NCI-H1436 (cell line): Measurements from ENCODE around the gene CRPPA.

Experiments used
- DNase-seq: peaks from one replicate; lab custom pipeline; 2025; lab: John Stamatoyannopoulos, UW

The CRPPA gene

DNA sequence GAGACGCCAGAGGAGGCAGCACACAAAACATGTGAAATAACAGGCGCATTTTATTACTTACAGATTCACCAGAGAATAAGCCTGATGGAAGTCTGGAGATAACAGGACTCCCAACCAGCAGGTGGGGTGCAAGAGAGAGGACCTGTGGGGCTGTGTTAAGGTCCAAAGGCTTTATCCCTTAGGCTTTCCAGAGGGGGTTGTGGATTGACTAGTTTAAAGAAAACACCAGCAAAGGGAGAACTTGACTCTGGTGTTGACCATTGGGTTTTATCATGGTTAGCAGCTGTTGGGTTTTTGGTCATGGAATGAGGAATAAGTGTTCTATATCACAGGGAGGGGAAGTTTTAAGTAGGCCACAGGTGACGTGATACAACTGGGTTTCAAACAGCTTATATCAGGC, 1.6 kb upstream of the CRPPA start:
- DNase-seq, result no peak

- no peak for DNase-seq
Measured at GRCh38 chr7:16422103-16422435, 731 bp upstream of the CRPPA start.

- DNase-seq, result peak; percentile 87
Measured at GRCh38 chr7:16420649-16421332, 547 bp downstream of the CRPPA start.

DNA sequence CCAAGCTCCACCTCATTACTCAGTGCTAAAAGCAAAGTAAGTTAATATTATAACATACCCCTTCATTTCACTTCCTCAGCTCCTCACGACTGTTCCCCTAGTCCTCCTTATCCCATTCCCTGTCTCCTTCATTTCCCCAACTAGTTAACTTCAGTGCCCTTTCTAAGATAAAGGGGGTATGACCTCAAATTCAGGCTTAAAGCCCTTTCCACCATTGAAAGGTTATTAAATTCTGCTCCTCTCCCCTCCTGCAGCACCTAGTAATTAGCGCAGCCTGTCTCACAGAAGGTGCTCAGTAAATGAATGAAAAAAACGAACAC, 1.0 kb downstream of the CRPPA start:
- no peak for DNase-seq

- DNase-seq, result no peak
Measured at GRCh38 chr7:16419859-16420258, 1.5 kb downstream of the CRPPA start.

DNA sequence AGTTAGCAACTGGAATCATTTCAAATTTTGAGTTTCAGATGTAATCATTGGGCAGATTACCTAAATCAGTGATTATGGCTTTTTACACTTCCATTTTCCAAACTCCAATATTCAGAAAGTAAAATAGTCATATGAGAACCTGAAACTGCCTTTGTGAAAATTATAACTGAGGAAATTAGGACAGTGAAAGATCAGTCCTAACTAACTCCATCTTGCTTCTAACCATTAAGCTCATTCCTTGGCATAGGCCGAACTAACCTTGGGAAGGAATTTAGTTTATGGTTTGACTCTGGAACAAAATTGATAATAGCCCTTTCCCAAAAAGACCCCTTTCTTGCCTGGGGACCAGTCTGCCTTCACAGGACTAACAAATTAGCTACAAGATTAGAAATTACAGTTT, 2.2 kb downstream of the CRPPA start:
- DNase-seq, result no peak

- no peak for DNase-seq
Measured at GRCh38 chr7:16417906-16418305, 3.4 kb downstream of the CRPPA start.

DNA sequence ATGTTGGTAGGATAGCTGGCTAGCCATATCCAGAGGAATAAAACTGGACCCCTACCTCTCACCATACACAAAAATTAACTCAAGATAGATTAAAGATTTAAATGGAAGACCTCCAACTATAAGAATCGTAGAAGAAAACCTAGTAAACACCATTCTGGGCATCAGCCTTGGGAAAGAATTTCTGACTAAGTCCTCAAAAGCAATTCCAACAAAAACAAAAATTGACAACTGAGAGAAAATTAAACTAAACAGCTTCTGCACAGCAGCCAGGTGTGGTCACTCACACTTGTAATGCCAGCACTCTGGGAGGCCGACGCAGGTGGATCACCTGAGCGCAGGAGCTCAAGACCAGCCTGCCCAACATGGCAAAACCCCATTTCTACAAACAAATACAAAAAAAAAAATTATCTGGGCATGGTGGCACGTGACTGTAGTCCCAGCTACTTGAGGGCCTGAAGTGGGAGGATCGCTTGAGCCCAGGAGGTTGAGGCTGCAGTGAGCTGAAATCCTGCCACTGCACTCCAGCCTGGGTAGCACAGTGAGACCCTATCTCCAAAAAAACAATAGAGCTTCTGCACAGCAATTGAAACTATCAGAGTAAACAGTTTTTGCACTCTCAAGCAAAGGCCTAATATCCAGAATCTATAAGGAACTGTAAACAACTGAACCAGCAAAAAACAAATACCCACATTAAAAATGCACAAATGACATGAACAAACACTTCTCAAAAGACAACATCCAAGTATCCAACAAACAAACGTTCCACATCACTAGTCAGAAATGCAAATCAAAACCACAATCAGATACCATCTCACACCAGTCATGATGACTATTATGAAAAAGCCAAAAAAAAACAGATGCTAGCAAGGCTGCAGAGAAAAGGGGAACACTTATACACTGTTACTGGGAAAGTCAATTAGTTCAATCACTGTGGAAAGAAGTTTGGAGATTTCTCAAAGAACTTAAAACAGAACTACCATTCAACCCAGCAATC, 4.8 kb downstream of the CRPPA start:
- no peak for DNase-seq

- DNase-seq, result no peak
Measured at GRCh38 chr7:16412274-16413254, 8.8 kb downstream of the CRPPA start.

DNA sequence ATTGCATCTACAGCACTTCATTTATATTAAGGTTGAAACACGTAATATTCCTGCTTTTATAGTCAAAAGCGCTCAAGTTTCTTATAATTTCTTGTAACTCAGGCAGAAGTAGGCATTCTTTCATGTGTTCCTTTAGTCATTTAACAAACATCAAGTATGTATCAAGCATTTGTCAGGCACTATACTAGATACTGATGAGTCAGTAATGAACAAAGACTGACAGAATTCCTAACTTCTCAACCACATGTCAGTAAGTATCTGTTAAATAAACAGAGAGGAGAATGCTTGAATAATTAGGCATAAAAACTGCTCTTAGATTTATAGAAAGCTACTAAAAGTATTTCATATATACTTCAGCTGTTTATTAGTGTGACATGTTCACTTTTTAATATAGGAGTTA, 9.9 kb downstream of the CRPPA start:
- no peak for DNase-seq

GRCh38 chr7:16409777-16410176, 11.6 kb downstream of the CRPPA start:
- DNase-seq, result no peak

DNA sequence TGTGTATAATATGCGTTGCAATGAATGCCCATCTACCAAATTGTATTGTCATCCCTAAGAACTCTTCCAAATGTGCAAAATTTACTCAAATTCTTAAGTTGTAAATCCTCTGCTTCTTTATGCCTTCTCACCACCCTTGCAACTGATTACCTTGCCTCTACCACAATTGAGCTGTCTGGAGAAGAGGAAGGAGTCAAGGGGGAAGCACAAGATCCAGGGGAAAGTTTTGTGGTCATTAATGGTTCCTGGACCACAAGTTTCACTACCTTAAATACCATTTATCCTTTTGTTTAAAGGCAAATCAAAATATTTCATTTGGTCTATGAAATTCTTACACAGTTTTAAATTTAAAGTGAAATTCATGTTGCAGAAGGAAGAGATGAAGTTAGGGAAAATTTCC, 16.7 kb downstream of the CRPPA start:
- DNase-seq, result no peak

DNA sequence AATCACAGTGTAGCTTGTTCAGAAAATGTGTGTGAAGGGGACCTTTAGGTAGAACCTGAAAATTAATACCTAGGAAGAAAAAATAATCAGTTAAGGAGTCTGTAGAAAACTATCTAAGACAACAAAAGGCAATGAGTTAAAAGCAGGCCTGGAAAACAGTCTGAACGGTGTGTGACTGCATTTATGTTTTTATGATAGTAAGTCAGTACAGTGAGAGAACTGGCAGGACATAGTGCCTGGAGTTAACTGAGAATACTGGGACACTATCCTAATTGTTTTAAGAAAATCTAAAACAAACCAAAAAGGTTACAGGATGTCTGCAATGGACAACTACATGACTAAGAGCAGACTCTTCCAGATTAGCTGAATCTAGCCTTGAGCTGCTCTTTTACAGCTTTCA, 17.9 kb downstream of the CRPPA start:
- DNase-seq, result no peak

- no peak for DNase-seq
Measured at GRCh38 chr7:16402940-16403339, 18.4 kb downstream of the CRPPA start.

- no peak for DNase-seq
Measured at GRCh38 chr7:16402091-16402490, 19.2 kb downstream of the CRPPA start.

DNA sequence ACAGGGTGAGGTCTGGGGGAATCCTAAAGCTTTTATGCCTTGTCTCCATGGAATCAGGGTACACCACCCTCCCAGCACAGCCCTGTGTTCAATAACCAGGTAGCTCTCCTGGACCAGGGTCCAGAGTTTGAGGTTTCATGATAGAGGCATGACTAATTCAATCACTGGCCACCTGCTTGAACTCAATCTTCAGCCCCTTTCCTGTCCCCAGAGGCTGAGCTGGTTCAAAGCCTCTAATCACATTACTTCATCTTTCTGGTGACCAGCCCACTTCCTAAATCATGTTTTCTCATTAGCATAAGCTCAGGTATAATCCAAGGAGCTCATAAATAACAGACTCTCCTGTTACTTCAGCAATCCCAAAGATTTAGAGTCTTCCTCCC, 20.5 kb downstream of the CRPPA start:
- DNase-seq, result no peak

GRCh38 chr7:16399916-16400892, 21.1 kb downstream of the CRPPA start:
- DNase-seq, result no peak

GRCh38 chr7:16399265-16399831, 22.0 kb downstream of the CRPPA start:
- DNase-seq, result no peak

- no peak for DNase-seq
Measured at GRCh38 chr7:16398146-16399017, 23.0 kb downstream of the CRPPA start.
